Liver (tissue), 3 donors: Measurements from ENCODE around the gene JDP2.

ENCODE experiments used
- CTCF ChIP-seq: fragments of 150-350 bp; IDR thresholded peaks from 2 replicates; pipeline ENCODE4 v1.5.1; 2017; ENCODE audit warnings: improper control_type of control experiment, low read depth, low read length; ENCODE audit not compliant: missing input control
- FOXA1 ChIP-seq: IDR thresholded peaks from 2 replicates; pipeline ENCODE4 v1.6.1; 2016; ENCODE audit warnings: antibody characterized with exemption
- HNF4A ChIP-seq, 2 donors: conservative IDR thresholded peaks; 2 replicates each; pipeline ENCODE4 v1.6.1; 2016; ENCODE audit warnings: antibody characterized with exemption in 2 of 2, mild to moderate bottlenecking in 2 of 2
- MAX ChIP-seq: IDR thresholded peaks from 2 replicates; pipeline ENCODE4 v1.6.1; 2016; ENCODE audit warnings: antibody characterized with exemption
- RXRA ChIP-seq, 2 donors: IDR thresholded peaks; 2 replicates each; pipeline ENCODE4 v1.6.1; 2017 to 2018; ENCODE audit warnings: antibody characterized with exemption in 2 of 2, mild to moderate bottlenecking in 1 of 2
- SP1 ChIP-seq: IDR thresholded peaks from 2 replicates; pipeline ENCODE4 v1.6.1; 2018; ENCODE audit warnings: antibody characterized with exemption, mild to moderate bottlenecking
- donor health status: healthy.
- donor health status: healthy.

DNA sequence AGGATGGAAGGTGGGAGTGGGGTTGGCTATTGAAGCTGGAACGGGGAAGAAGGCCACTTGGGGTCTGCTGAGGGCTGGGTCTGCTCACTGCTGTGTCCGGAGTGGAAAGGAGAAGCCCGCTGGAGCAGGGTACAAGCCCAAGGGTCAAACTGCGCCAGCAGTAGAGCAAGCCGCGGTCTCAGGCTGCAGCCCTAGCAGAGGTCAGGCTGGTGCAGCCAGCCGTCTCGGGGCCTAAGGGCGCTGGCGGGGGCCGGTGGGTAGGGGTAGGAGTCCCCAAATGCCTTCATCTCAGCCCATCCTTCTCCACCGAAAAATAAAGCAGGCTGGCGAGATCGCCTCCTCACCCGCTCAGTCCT, 718 bp upstream of the JDP2 start:
- TF ChIP-seq FOXA1 (no peak), CTCF (no peak), SP1 (no peak), MAX (no peak), HNF4A (conservative IDR thresholded peaks at IDR 0.05) (no peak), RXRA (IDR thresholded peaks at IDR 0.05) (no peak)
